ENCODE data around the gene C2orf72.

C2orf72 gene

GRCh38 chr2:231038483-231039293 lies 1.4 kb downstream of the C2orf72 start:
- TF ChIP-seq, protein P1, sequence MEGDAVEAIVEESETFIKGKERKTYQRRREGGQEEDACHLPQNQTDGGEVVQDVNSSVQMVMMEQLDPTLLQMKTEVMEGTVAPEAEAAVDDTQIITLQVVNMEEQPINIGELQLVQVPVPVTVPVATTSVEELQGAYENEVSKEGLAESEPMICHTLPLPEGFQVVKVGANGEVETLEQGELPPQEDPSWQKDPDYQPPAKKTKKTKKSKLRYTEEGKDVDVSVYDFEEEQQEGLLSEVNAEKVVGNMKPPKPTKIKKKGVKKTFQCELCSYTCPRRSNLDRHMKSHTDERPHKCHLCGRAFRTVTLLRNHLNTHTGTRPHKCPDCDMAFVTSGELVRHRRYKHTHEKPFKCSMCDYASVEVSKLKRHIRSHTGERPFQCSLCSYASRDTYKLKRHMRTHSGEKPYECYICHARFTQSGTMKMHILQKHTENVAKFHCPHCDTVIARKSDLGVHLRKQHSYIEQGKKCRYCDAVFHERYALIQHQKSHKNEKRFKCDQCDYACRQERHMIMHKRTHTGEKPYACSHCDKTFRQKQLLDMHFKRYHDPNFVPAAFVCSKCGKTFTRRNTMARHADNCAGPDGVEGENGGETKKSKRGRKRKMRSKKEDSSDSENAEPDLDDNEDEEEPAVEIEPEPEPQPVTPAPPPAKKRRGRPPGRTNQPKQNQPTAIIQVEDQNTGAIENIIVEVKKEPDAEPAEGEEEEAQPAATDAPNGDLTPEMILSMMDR (IDR thresholded peaks at IDR 0.05; ENCODE audit: extremely low read depth, insufficient read depth, missing control alignments): no peak
- DNase-seq (ENCODE audit: low spot score): no peak
- in situ Hi-C loops (cut with MboI; ENCODE audit: low pct_unique_long_range_greater_than_20kb, low sequenced_read_pairs, unreplicated experiment): no loop called here

DNA sequence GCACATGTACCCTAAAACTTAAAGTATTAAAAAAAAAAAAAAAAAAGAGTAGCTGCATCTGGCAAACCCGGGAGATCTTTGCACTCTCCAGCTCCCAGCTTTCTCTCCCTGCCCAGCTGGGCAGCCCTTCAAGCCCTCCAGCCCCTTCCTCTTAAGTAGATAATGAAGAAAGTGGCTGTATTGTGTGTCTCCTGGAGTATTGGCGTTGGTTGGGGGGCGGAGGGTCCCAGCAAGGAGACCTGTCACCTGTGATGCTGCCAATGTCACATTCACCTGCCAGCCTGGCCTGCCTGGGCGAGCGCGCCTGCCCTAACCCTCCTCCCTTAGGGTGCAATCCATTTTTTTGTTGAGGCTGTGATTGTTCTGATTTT lies 2.0 kb downstream of the C2orf72 start:
- in situ Hi-C loops (cut with MboI; ENCODE audit: low pct_unique_long_range_greater_than_20kb, low sequenced_read_pairs, unreplicated experiment): no loop called here
- TF ChIP-seq, protein P1 (IDR thresholded peaks at IDR 0.05; ENCODE audit: extremely low read depth, insufficient read depth, missing control alignments): no peak

GRCh38 chr2:231039821-231040364 lies 2.6 kb downstream of the C2orf72 start:
- in situ Hi-C loops (cut with MboI; ENCODE audit: low pct_unique_long_range_greater_than_20kb, low sequenced_read_pairs, unreplicated experiment): no loop called here
- no peak for DNase-seq (ENCODE audit: low spot score)
- TF ChIP-seq, protein P1 (IDR thresholded peaks at IDR 0.05; ENCODE audit: extremely low read depth, insufficient read depth, missing control alignments): no peak

More for the DNA sequence above, 2.0 kb downstream of the C2orf72 start:
- no peak for DNase-seq (ENCODE audit: low spot score)

GRCh38 chr2:231041061-231041689 lies 3.9 kb downstream of the C2orf72 start:
- no peak for DNase-seq (ENCODE audit: low spot score)
- in situ Hi-C loops (cut with MboI; ENCODE audit: low pct_unique_long_range_greater_than_20kb, low sequenced_read_pairs, unreplicated experiment): no loop called here
- TF ChIP-seq, protein P1 (IDR thresholded peaks at IDR 0.05; ENCODE audit: extremely low read depth, insufficient read depth, missing control alignments): no peak

GRCh38 chr2:231043796-231044195 lies 6.5 kb downstream of the C2orf72 start:
- TF ChIP-seq, protein P1 (IDR thresholded peaks at IDR 0.05; ENCODE audit: extremely low read depth, insufficient read depth, missing control alignments): no peak
- in situ Hi-C loops (cut with MboI; ENCODE audit: low pct_unique_long_range_greater_than_20kb, low sequenced_read_pairs, unreplicated experiment): no loop called here
- DNase-seq (ENCODE audit: low spot score): no peak

GRCh38 chr2:231046916-231047273 lies 9.6 kb downstream of the C2orf72 start:
- no peak for DNase-seq (ENCODE audit: low spot score)
- in situ Hi-C loops (cut with MboI; ENCODE audit: low pct_unique_long_range_greater_than_20kb, low sequenced_read_pairs, unreplicated experiment): no loop called here
- TF ChIP-seq, protein P1 (IDR thresholded peaks at IDR 0.05; ENCODE audit: extremely low read depth, insufficient read depth, missing control alignments): no peak
